Effector memory CD4-positive, alpha-beta T cell (primary cell): Measurements from ENCODE around the gene SBF2.
A peak's percentile ranks its signal among the peaks of the same experiment; 100 is the strongest.

Experiments
- DNase-seq, 3 donors: peaks; one replicate each; pipeline ENCODE4 v3.0.0-alpha.2; 2020
- H3K27ac ChIP-seq: 2 replicates; pipeline ENCODE4 v1.7.0; 2013; ENCODE audit warnings: mild to moderate bottlenecking, low read length, moderate library complexity; ENCODE audit not compliant: insufficient read depth, poor library complexity, severe bottlenecking
- H3K27me3 ChIP-seq: replicated peaks from 2 replicates; pipeline ENCODE4 v1.7.0; 2013; ENCODE audit warnings: mild to moderate bottlenecking, low read length; ENCODE audit not compliant: insufficient read depth, control insufficient read depth, poor library complexity, severe bottlenecking
- H3K36me3 ChIP-seq: 2 replicates; pipeline ENCODE4 v1.7.0; 2013; ENCODE audit warnings: mild to moderate bottlenecking, low read length, moderate library complexity; ENCODE audit not compliant: control insufficient read depth, insufficient read depth
- H3K4me1 ChIP-seq: 2 replicates; pipeline ENCODE4 v1.7.0; 2013; ENCODE audit warnings: low read length, mild to moderate bottlenecking; ENCODE audit not compliant: control insufficient read depth, insufficient read depth, poor library complexity, severe bottlenecking
- H3K4me3 ChIP-seq: 2 replicates; pipeline ENCODE4 v1.7.0; 2013; ENCODE audit warnings: low read length, low read depth, mild to moderate bottlenecking; ENCODE audit not compliant: insufficient read depth, poor library complexity, severe bottlenecking
- H3K9me3 ChIP-seq: 2 replicates; pipeline ENCODE4 v1.7.0; 2013; ENCODE audit warnings: mild to moderate bottlenecking, low read length, moderate library complexity; ENCODE audit not compliant: control insufficient read depth

SBF2 gene

DNA sequence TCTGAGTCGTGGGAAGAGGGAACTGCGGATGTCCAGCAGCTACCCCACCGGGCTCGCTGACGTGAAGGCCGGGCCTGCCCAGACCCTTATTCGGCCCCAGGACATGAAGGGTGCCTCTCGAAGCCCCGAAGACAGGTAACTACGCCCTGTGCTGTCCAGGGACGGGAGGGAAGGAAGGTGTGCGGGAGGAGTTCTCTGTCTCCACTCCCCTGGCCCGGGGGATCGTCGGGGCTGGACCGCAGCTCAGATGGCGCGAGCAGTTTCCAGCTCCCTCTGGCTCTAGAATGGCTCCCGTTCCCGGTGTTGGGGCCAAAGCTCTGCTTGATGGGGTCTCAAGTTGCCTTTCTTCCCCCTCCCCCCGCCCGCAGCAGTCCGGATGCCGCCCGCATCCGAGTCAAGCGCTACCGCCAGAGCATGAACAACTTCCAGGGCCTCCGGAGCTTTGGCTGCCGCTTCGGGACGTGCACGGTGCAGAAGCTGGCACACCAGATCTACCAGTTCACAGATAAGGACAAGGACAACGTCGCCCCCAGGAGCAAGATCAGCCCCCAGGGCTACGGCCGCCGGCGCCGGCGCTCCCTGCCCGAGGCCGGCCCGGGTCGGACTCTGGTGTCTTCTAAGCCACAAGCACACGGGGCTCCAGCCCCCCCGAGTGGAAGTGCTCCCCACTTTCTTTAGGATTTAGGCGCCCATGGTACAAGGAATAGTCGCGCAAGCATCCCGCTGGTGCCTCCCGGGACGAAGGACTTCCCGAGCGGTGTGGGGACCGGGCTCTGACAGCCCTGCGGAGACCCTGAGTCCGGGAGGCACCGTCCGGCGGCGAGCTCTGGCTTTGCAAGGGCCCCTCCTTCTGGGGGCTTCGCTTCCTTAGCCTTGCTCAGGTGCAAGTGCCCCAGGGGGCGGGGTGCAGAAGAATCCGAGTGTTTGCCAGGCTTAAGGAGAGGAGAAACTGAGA lies 12.2 kb upstream of the SBF2 start:
- peaks cover 12% of the 10 kb centered on the region for H3K27me3 ChIP-seq
- no peaks in the 10 kb centered on the region for H3K36me3 ChIP-seq
- H3K4me1 ChIP-seq = peaks cover 47% of the 10 kb centered on the region
- peak overlapping the region; percentile 98 for H3K4me3 ChIP-seq
- no peaks in the 10 kb centered on the region for H3K9me3 ChIP-seq
- DNase-seq = no peak
- no peak overlapping the region for H3K27ac ChIP-seq

DNA sequence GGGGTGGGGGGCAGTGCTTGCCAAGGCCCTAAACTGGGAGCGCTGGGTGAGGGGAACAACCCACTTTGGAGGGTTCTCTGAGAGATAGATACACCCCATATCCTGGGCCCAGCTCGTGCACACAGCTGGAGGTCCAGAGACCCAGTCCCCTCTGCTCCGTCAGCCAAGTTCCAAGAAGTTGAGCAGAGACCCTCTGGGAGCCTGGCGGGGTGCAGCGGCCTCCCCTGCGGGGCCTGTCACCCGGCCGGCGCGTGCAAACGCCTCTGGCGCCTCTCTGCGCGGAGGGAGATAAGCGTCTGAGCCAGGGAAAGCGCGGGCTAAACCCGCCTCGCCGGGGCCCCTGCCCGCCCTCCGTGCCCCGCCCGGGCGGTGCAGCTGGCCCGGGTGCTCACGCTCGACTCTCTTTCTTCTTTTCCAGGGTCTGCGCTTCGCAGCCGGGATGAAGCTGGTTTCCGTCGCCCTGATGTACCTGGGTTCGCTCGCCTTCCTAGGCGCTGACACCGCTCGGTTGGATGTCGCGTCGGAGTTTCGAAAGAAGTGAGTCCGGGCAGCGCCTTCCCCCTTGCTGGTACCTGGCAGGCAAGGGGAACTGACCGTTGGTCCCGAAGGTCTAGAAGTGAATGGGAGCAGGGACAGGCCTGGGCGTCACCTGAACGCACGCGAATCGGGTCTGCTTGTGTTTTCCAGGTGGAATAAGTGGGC lies 11.4 kb upstream of the SBF2 start:
- Histone ChIP-seq H3K4me3 (peak overlapping the region; percentile 98), H3K27ac (no peak overlapping the region), H3K9me3 (no peaks in the 10 kb centered on the region), H3K36me3 (no peaks in the 10 kb centered on the region), H3K27me3 (peaks cover 12% of the 10 kb centered on the region), H3K4me1 (peaks cover 47% of the 10 kb centered on the region)
- no peak for DNase-seq

DNA sequence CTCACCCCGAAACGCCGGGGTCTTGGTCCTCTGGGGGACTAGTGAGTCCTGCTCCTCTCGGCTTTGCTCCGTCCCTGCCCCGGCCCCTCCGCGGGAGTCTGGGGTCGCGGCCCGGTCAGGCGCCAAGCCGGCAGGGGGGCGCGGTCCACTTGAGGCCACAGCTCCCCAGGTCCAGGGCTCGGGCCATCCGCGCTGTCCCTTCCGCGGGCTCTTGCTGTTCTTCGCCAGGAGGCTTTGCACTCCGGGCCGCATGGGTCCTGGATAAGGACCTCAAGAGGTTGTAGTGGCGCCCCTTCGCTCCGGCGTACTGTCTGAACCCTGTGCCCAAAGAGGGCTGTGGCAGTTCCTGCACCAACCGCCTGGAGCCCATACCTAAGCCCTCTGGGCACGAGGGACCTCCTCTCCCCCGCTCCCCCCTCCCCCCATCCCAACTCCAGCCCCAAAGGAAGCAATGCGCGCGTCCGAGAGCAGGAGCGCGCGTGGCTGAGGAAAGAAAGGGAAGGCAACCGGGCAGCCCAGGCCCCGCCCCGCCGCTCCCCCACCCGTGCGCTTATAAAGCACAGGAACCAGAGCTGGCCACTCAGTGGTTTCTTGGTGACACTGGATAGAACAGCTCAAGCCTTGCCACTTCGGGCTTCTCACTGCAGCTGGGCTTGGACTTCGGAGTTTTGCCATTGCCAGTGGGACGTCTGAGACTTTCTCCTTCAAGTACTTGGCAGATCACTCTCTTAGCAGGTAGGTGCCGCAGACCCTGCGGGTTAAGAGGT lies 10.7 kb upstream of the SBF2 start, which contains the start of gene ADM:
Gene ADM (plus strand): TSS at position 579 of the 767 bp plus-strand sequence. CDS start 628 bp downstream, outside the sequence.
- H3K27ac ChIP-seq = peak within 1 kb of the TSS; percentile 78
- H3K36me3 ChIP-seq = no peaks in the 10 kb centered on the region
- no peaks in the 10 kb centered on the region for H3K9me3 ChIP-seq
- peak in 2 of 3 donors; percentile 17 to 42 for DNase-seq
- peaks cover 12% of the 10 kb centered on the region for H3K27me3 ChIP-seq
- peaks cover 47% of the 10 kb centered on the region for H3K4me1 ChIP-seq
- H3K4me3 ChIP-seq = peak within 1 kb of the TSS; percentile 98

DNA sequence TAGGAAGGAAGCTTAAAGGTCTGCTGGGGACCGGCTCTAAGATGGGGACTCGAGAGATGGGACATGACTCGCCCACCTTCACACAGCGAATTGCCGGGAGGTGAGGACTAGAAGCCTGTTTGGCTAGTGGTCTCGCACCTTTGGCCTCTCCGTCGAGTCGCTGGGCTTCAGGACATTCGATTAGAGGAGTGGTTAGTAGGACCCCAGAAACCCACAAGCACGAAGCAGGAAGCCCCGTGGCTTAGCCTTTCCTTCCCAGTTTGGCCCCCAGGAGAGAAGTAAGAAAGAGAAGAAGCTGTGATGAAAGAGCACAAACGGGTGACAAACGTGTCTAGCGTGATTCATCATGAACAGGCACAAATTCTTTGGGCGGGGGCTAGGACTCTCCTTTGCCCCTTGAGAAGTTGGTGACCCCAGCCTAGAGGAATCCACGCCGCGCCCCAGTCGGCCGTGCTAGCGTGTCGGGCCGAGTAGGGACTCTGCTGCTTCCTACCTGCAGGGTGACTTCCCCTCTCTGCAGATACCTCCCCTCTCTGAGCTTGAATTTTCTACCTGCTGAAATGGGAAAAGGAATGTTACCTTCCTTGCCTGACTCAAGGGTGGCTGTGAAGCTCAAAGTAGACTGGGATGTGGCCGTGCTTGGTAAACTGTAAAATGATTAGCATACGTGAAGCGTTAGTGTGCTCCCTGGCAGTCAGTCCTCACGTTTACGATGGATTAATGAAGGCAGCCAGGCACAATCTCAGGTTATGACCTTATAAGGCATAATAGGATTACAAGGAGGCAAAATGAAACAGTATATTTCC lies 9.7 kb upstream of the SBF2 start:
- Histone ChIP-seq H3K4me1 (peaks cover 47% of the 10 kb centered on the region), H3K27me3 (peaks cover 12% of the 10 kb centered on the region), H3K36me3 (no peaks in the 10 kb centered on the region), H3K27ac (peak overlapping the region; percentile 78), H3K4me3 (peak overlapping the region; percentile 98), H3K9me3 (no peaks in the 10 kb centered on the region)
- peak in 1 of 3 donors; percentile 15 for DNase-seq

DNA sequence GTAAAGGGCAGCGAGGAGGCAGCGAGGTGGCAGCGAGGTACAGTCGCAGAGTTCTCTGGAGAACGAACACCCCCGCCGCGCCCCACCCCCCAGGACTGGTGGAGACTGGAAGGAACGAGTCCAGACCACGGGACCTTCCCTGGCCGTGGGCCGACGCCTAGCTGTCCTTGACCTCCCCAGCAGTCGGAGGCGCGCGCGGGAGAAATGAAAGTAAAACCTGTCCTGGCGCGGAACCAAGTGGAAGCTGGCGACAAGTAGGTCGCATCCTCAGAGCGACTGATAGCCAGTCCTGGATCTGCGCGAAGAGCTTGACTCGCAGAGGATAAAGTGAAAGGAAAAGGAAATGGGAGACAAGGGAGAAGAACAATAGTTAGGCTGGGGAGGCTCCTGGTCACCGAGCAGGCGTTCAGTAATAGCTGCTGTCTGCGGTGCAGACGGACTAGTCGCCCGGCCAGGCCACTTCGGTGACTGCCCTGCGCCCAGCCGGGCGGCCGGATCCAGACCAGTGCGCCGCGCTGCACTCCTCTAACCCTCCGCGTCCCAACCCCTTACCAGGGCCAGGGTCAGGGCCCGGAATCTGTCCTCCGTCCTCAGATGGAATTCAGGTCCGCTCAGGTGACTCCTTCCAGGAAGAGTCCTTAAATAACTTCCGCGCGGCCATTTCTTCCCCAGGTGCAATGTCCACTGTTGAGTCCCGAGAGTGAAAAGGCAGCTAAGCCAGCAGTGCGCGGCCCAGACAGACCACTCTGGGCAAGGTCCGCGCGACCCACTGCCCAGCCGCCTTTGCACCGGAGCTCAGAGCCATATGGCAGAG lies 8.9 kb upstream of the SBF2 start:
- peak; percentile 54 to 69 (median 58) for DNase-seq
- H3K27me3 ChIP-seq = peaks cover 12% of the 10 kb centered on the region
- no peaks in the 10 kb centered on the region for H3K36me3 ChIP-seq
- peaks cover 43% of the 10 kb centered on the region for H3K4me1 ChIP-seq
- peak overlapping the region; percentile 78 for H3K27ac ChIP-seq
- no peaks in the 10 kb centered on the region for H3K9me3 ChIP-seq
- peak overlapping the region; percentile 98 for H3K4me3 ChIP-seq

DNA sequence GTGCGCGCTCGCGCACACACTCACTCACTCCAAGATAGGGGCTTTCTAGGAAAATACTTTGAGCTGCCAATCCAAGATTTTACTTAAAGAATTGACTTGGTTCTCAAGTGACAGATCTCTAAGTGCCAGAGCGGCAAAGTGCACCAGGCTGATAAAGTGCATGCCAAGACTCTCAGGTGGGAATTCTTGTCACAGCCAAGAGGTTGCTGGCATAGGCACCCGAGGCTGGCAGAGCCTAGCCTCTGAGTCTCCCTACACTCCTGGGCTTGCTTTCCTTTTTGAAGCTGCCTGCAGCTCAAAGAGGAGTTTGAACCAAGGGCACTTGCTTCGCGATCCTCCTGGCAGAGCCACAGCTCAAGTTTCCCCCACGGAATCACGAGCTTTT lies 8.3 kb upstream of the SBF2 start:
- Histone ChIP-seq H3K9me3 (no peaks in the 10 kb centered on the region), H3K36me3 (no peaks in the 10 kb centered on the region), H3K4me1 (peaks cover 37% of the 10 kb centered on the region), H3K27me3 (peaks cover 12% of the 10 kb centered on the region), H3K27ac (peak overlapping the region; percentile 78), H3K4me3 (peak overlapping the region; percentile 98)
- DNase-seq = no peak

DNA sequence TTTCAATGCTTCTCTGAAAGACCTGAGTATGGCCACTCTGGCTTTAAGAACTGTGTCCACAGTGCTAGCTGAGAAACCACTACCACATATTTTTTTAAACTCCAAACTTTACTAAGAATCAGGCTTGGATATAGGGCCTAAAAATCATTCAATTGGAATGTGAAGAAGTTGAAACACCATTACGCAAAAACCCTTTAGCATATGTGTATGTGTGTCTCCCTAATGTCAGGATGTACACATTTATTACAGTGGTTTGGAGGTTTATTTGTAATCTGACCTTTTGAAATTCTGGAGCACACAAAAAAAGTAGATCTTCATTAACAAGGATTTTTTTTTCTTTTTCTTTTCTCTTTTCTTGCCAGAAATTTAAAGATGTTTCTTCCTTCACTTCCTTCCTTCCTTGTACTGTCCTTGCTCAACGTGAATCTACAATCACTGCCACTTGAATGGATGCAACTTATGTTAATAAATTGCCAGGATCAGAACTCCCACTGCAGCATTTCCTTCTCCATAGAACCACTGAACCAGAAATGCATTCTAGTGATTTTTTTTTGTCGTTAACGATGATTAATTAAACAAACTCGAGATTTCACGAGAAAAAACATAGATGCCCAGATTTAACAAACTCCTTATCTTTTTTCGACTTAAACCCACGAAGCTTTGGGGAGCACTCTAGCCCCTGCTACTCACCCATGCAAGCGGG lies 7.8 kb upstream of the SBF2 start:
- no peaks in the 10 kb centered on the region for H3K9me3 ChIP-seq
- H3K4me1 ChIP-seq = peaks cover 31% of the 10 kb centered on the region
- peaks cover 12% of the 10 kb centered on the region for H3K27me3 ChIP-seq
- no peak for DNase-seq
- no peaks in the 10 kb centered on the region for H3K36me3 ChIP-seq
- peak overlapping the region; percentile 98 for H3K4me3 ChIP-seq
- H3K27ac ChIP-seq = peak overlapping the region; percentile 78

DNA sequence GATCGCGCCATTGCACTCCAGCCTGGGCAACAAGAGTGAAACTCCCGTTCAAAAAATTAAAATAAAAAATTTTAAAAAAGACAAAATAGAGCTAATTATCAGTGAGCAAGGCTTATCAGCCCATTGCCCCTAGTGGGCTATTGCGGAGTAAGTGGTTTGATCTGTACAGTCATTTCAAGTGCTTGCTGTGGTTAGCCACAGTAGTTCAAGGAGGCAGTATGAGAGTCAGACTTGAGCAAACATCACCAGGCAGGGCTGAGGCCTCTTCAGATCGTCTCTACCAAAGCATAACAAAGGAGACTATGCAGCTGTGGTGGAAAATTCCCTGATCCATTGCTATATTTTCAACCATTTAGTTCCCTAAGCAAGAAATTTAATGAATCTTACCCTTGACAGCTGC lies 4.3 kb upstream of the SBF2 start:
- H3K27me3 ChIP-seq = no peaks in the 10 kb centered on the region
- peak in 2 of 3 donors; percentile 19 to 40 for DNase-seq
- no peaks in the 10 kb centered on the region for H3K36me3 ChIP-seq
- no peaks in the 10 kb centered on the region for H3K9me3 ChIP-seq
- H3K27ac ChIP-seq = no peak overlapping the region
- H3K4me1 ChIP-seq = peaks cover 11% of the 10 kb centered on the region
- no peak overlapping the region for H3K4me3 ChIP-seq
